Sigmoid colon (tissue), 7 donors: ENCODE measurements around the gene TMEM248. TPM values are rescaled to one million over a fixed set of nuclear protein-coding genes. Genes with fewer than 3 reads are reported as not detected.

ENCODE experiments used
- DNase-seq: peaks from one replicate; pipeline ENCODE4 v3.0.0-alpha.2; 2019
- H3K27ac ChIP-seq, 4 donors: fragments of 200-600 bp; sonication (generic); one replicate each; pipeline ENCODE4 v1.5.1; 2016 to 2019; ENCODE audit warnings: mild to moderate bottlenecking in 1 of 4
- H3K27me3 ChIP-seq, 3 donors: fragments of 200-600 bp; sonication (generic); one replicate each; pipeline ENCODE4 v1.5.1; 2019; ENCODE audit warnings: mild to moderate bottlenecking in 1 of 3
- H3K36me3 ChIP-seq, 4 donors: fragments of 200-600 bp; sonication (generic); one replicate each; pipeline ENCODE4 v1.5.1; 2016 to 2019
- H3K4me1 ChIP-seq, 4 donors: fragments of 200-600 bp; sonication (generic); one replicate each; pipeline ENCODE4 v1.5.1; 2017 to 2019
- H3K4me3 ChIP-seq, 4 donors: fragments of 200-600 bp; sonication (generic); one replicate each; pipeline ENCODE4 v1.5.1; 2017 to 2019; ENCODE audit warnings: mild to moderate bottlenecking in 2 of 4, moderate library complexity in 1 of 4
- H3K9me3 ChIP-seq, 4 donors: fragments of 200-600 bp in 3 of 4; sonication (generic) in 3 of 4; one replicate each; pipeline versions ENCODE4 v1.5.1 to v1.6.1; 2013 to 2019
- CTCF ChIP-seq, 4 experiments: fragments of 450-650 bp in 3 of 4; fragments of 200-600 bp in 1 of 4; IDR thresholded peaks; one replicate each; pipeline ENCODE4 v1.5.1; 2016 to 2019; ENCODE audit warnings: antibody characterized with exemption in 4 of 4, mild to moderate bottlenecking in 3 of 4, moderate library complexity in 2 of 4
- EP300 ChIP-seq, 4 donors: sonication (generic); formaldehyde crosslinking; IDR thresholded peaks; one replicate each; pipeline ENCODE4 v1.6.1; 2017; ENCODE audit warnings: antibody characterized with exemption in 4 of 4
- POLR2A ChIP-seq, 2 donors: fragments of 450-650 bp; IDR thresholded peaks; one replicate each; pipeline ENCODE4 v1.6.1; 2016; ENCODE audit warnings: antibody characterized with exemption in 2 of 2, mild to moderate bottlenecking in 2 of 2, moderate library complexity in 2 of 2
- POLR2AphosphoS5 ChIP-seq, 4 donors: sonication (generic); formaldehyde crosslinking; IDR thresholded peaks; one replicate each; pipeline ENCODE4 v1.6.1; 2017; ENCODE audit warnings: antibody characterized with exemption in 4 of 4
- WGBS, 2 donors: extraction: QIAGEN DNeasy Blood & Tissue Kit; methylation state at CpG; one replicate each; pipeline ENCODE4 v1.1.7; 2013; 5-methylcytosine and 5-hydroxymethylcytosine counted together
- intact Hi-C: fragments of 100-400 bp; cut with DNase I; formaldehyde crosslinking; loops from one replicate; pipeline ENCODE4 v1.15.1; 2023
- polyA plus RNA-seq, 3 donors: library from polyadenylated mRNA; stranded (reverse); fragments of 200-250 nt; gene quantifications; one replicate each; pipeline ENCODE4 v1.2.3, GENCODE V29; 2013
- total RNA-seq, 4 donors: library from RNA; depleted of rRNA; stranded (reverse); fragments of >200 nt; gene quantifications; one replicate each; pipeline ENCODE4 v1.1.0, GENCODE V29; 2016
- donor health status: healthy with polysubstance abuse.
- donor health status: Bipolar disorder and iron deficiency.
- donor health status: healthy.

The TMEM248 gene
- total and polyA plus RNA-seq, 7 donors: 19.7 to 93.8 (median 66.2) TPM

- no peak overlapping the region for H3K4me3 ChIP-seq
- peaks cover 0 to 33% (median 32%) of the 10 kb centered on the region in 4 donors for H3K4me1 ChIP-seq
- H3K36me3 ChIP-seq: peaks cover 0 to 8% (median 0%) of the 10 kb centered on the region in 4 donors
- TF ChIP-seq EP300 (IDR thresholded peaks at IDR 0.05): no peak
- TF ChIP-seq CTCF (IDR thresholded peaks at IDR 0.05): no peak
- no peak for TF ChIP-seq POLR2A (IDR thresholded peaks at IDR 0.05)
- TF ChIP-seq POLR2AphosphoS5 (IDR thresholded peaks at IDR 0.05): no peak
- intact Hi-C loops: loop anchor here (5.0 kb wide), 2 partner anchors 73 to 77 kb away; no protein-coding TSS in a partner anchor
- no peaks in the 10 kb centered on the region for H3K9me3 ChIP-seq
- 96 to 97% methylated on average over 4 of the region's 4 CpGs for WGBS, 2 donors
- DNase-seq: no peak
- H3K27me3 ChIP-seq: no peaks in the 10 kb centered on the region
- H3K27ac ChIP-seq: no peak overlapping the region
Measured at GRCh38 chr7:66919704-66920103, 1.3 kb upstream of the TMEM248 start.

- peaks cover 0 to 13% (median 0%) of the 10 kb centered on the region in 4 donors for H3K36me3 ChIP-seq
- H3K27me3 ChIP-seq: no peaks in the 10 kb centered on the region
- 62 to 81% methylated on average over 3 of the region's 3 CpGs for WGBS, 2 donors
- H3K4me1 ChIP-seq: peaks cover 0 to 33% (median 32%) of the 10 kb centered on the region in 4 donors
- TF ChIP-seq CTCF (IDR thresholded peaks at IDR 0.05): no peak
- TF ChIP-seq POLR2AphosphoS5 (IDR thresholded peaks at IDR 0.05): no peak
- TF ChIP-seq EP300 (IDR thresholded peaks at IDR 0.05): no peak
- TF ChIP-seq POLR2A (IDR thresholded peaks at IDR 0.05): no peak
- DNase-seq: no peak
- intact Hi-C loops: loop anchor here (5.0 kb wide), 2 partner anchors 72 to 78 kb away; no protein-coding TSS in a partner anchor
- H3K9me3 ChIP-seq: no peaks in the 10 kb centered on the region
- peak overlapping the region in 3 of 4 donors; percentile 77 to 90 (median 86) for H3K27ac ChIP-seq
- H3K4me3 ChIP-seq: peak overlapping the region in 3 of 4 donors; percentile 73 to 99 (median 94)
Measured at GRCh38 chr7:66920256-66920655, 769 bp upstream of the TMEM248 start.

GRCh38 chr7:66921396-66921917 lies 432 bp downstream of the TMEM248 start:
- Histone ChIP-seq H3K27me3 (no peaks in the 10 kb centered on the region), H3K9me3 (no peaks in the 10 kb centered on the region), H3K27ac (peak overlapping the region; percentile 77 to 90 (median 82)), H3K36me3 (peaks cover 0 to 13% (median 0%) of the 10 kb centered on the region in 4 donors), H3K4me3 (peak overlapping the region; percentile 73 to 99 (median 94)), H3K4me1 (peaks cover 0 to 44% (median 32%) of the 10 kb centered on the region in 4 donors)
- WGBS, 2 donors: 1% methylated on average over 47 of the region's 47 CpGs
- no peak for TF ChIP-seq POLR2A (IDR thresholded peaks at IDR 0.05)
- no peak for TF ChIP-seq CTCF (IDR thresholded peaks at IDR 0.05)
- no peak for TF ChIP-seq POLR2AphosphoS5 (IDR thresholded peaks at IDR 0.05)
- TF ChIP-seq EP300 (IDR thresholded peaks at IDR 0.05): no peak
- intact Hi-C loops: loop anchor here (5.0 kb wide), 2 partner anchors 71 to 79 kb away; no protein-coding TSS in a partner anchor
- peak; percentile 70 for DNase-seq

- peaks cover 0 to 49% (median 32%) of the 10 kb centered on the region in 4 donors for H3K4me1 ChIP-seq
- TF ChIP-seq EP300 (IDR thresholded peaks at IDR 0.05) (no peak), POLR2AphosphoS5 (IDR thresholded peaks at IDR 0.05) (no peak), POLR2A (IDR thresholded peaks at IDR 0.05) (no peak), CTCF (IDR thresholded peaks at IDR 0.05) (no peak)
- intact Hi-C loops: loop anchor here (5.0 kb wide), 2 partner anchors 70 to 80 kb away; no protein-coding TSS in a partner anchor
- DNase-seq: no peak
- 2 to 6% methylated on average over 15 of the region's 15 CpGs for WGBS, 2 donors
- H3K9me3 ChIP-seq: no peaks in the 10 kb centered on the region
- H3K4me3 ChIP-seq: peak overlapping the region; percentile 73 to 99 (median 94)
- H3K27me3 ChIP-seq: no peaks in the 10 kb centered on the region
- peaks cover 0 to 13% (median 0%) of the 10 kb centered on the region in 4 donors for H3K36me3 ChIP-seq
- H3K27ac ChIP-seq: peak overlapping the region; percentile 77 to 90 (median 82)
Measured at GRCh38 chr7:66921918-66922486, 977 bp downstream of the TMEM248 start.
